Pericardium fibroblast (primary cell): ENCODE results near the gene VPS4B. TPM values are rescaled to one million over a fixed set of nuclear protein-coding genes. Genes with fewer than 3 reads are reported as not detected.

Source experiments
- total RNA-seq: library from RNA; depleted of rRNA; stranded (reverse); fragments of >200 nt; gene quantifications from 2 replicates; pipeline ENCODE4 v1.2.3, GENCODE V29; 2015

The VPS4B gene
- 20.4 and 24.7 TPM in 2 replicates for total RNA-seq

GRCh38 chr18:63422087-63422863 lies at the start of gene VPS4B:
TSS of gene VPS4B (minus strand) at chr18:63422476. CDS start at chr18:63422259, 217 bp downstream.

GRCh38 chr18:63367053-63367953 lies 55.0 kb downstream of the VPS4B start, which contains the start of gene KDSR:
TSS of gene KDSR (minus strand) at chr18:63367206. CDS start at chr18:63367118, 88 bp downstream.

Other genes starting within 250 kb of the VPS4B start
- 4.1 and 4.3 TPM in 2 replicates for gene BCL2, start 102.7 kb downstream of the VPS4B start, total RNA-seq
- 23.7 and 41.8 TPM in 2 replicates for gene KDSR, start 55.3 kb downstream of the VPS4B start, total RNA-seq
- not detected in 2 replicates for gene SERPINB5, start 54.5 kb upstream of the VPS4B start, total RNA-seq
- gene SERPINB12, start 119.9 kb upstream of the VPS4B start, total RNA-seq = 0.12 TPM in 1 of 2 replicates, not detected in the other
- not detected in 2 replicates for gene SERPINB13, start 164.9 kb upstream of the VPS4B start, total RNA-seq
- not detected in 2 replicates for gene SERPINB4, start 221.8 kb upstream of the VPS4B start, total RNA-seq
- not detected in 2 replicates for gene SERPINB3, start 239.4 kb upstream of the VPS4B start, total RNA-seq